Adrenal gland (tissue), 12 donors: Measurements from ENCODE around the gene ZNF367. TPM values are rescaled to one million over a fixed set of nuclear protein-coding genes. Genes with fewer than 3 reads are reported as not detected.

ENCODE experiments used
- DNase-seq, 7 donors: peaks; one replicate each; pipeline ENCODE4 v3.0.0-alpha.2; 2019 to 2020
- H3K27ac ChIP-seq, 5 donors: fragments of 200-600 bp; sonication (generic) in 4 of 5; 1 replicate in 3 of 5; 2 replicates in 2 of 5; pipeline versions ENCODE4 v1.5.1 to v1.8.0; 2016 to 2020; ENCODE audit warnings: mild to moderate bottlenecking in 1 of 5
- H3K27me3 ChIP-seq: fragments of 200-600 bp; 2 replicates; pipeline ENCODE4 v1.8.0; 2021
- H3K36me3 ChIP-seq, 2 donors: fragments of 200-600 bp; replicated peaks in 1 of 2; 1 replicate in 1 of 2; 2 replicates in 1 of 2; pipeline versions ENCODE4 v1.5.1 to v1.8.0; 2018 to 2022
- H3K4me1 ChIP-seq, 2 donors: fragments of 200-600 bp; replicated peaks in 1 of 2; 1 replicate in 1 of 2; 2 replicates in 1 of 2; pipeline versions ENCODE4 v1.5.1 to v1.8.0; 2018 to 2021
- H3K4me3 ChIP-seq, 4 donors: fragments of 200-600 bp; sonication (generic) in 3 of 4; one replicate each; pipeline ENCODE4 v1.5.1; 2016 to 2018
- H3K9me3 ChIP-seq, 3 donors: fragments of 200-600 bp; sonication (generic) in 1 of 3; replicated peaks in 1 of 3; 1 replicate in 2 of 3; 2 replicates in 1 of 3; pipeline versions ENCODE4 v1.5.1 to v1.8.0; 2016 to 2021
- CTCF ChIP-seq, 6 experiments: fragments of 450-650 bp in 4 of 6; fragments of 200-600 bp in 2 of 6; sonication (generic) in 1 of 6; IDR thresholded peaks; 1 replicate in 5 of 6; 2 replicates in 1 of 6; pipeline versions ENCODE4 v1.5.1 to v1.8.0; 2016 to 2021; ENCODE audit warnings: antibody characterized with exemption in 6 of 6, mild to moderate bottlenecking in 2 of 6, moderate library complexity in 1 of 6
- POLR2A ChIP-seq, 2 donors: fragments of 450-650 bp; IDR thresholded peaks; one replicate each; pipeline ENCODE4 v1.6.1; 2017; ENCODE audit warnings: antibody characterized with exemption in 2 of 2, mild to moderate bottlenecking in 2 of 2, moderate library complexity in 1 of 2
- WGBS, 4 donors: extraction: QIAGEN DNeasy Blood & Tissue Kit in 2 of 4; methylation state at CpG; one replicate each; pipeline versions ENCODE4 v1.1.5 to v1.1.7; 2013 to 2017; 5-methylcytosine and 5-hydroxymethylcytosine counted together
- intact Hi-C, 2 donors: fragments of 100-400 bp; cut with DNase I; formaldehyde crosslinking; loops; one replicate each; pipeline versions ENCODE4 v1.14.1 to v1.15.0; 2022 to 2023
- polyA plus RNA-seq, 3 donors: library from polyadenylated mRNA; stranded (reverse); fragments of 200-250 nt in 2 of 3; fragments of 350-450 nt in 1 of 3; fragmentation: Illumina TruSeq in 1 of 3; extraction: RNeasy Lipid Tissue Mini Kit (QIAGEN cat#74804) in 1 of 3; gene quantifications; one replicate each; pipeline ENCODE4 v1.2.3, GENCODE V29; 2013 to 2014
- total RNA-seq, 9 donors: library from RNA; depleted of rRNA in 4 of 9; stranded (reverse); fragments of >200 nt in 4 of 9; fragments of 120-200 nt in 1 of 9; fragmentation: NEBNext Ultra II Directional in 1 of 9; extraction: Animal tissue kit (Norgen Biotek cat#: 25700) in 1 of 9; gene quantifications; one replicate each; pipeline versions ENCODE4 v1.1.0 to v1.2.4, GENCODE V29; 2013 to 2023
- donor health status: healthy with polysubstance abuse.
- donor health status: Bipolar disorder and iron deficiency.
- donor health status: DM: yes; HTN: yes; CAD: no.
- donor health status: DM: no; HTN: no; CAD: no.
- donor health status: DM: no; HTN: no; CAD: no.
- donor health status: DM: yes; HTN: yes; CAD: no.

ZNF367 gene
- total and polyA plus RNA-seq, 12 donors = 0.24 to 5.4 (median 1.2) TPM

- Histone ChIP-seq H3K27me3 (no peaks in the 10 kb centered on the region), H3K27ac (no peak overlapping the region), H3K4me1 (no peaks in the 10 kb centered on the region), H3K36me3 (no peaks in the 10 kb centered on the region), H3K9me3 (no peaks in the 10 kb centered on the region), H3K4me3 (no peak overlapping the region)
- 88 to 92% (median 90%) methylated on average over 2 of the region's 2 CpGs for WGBS, 4 donors
- intact Hi-C loops = no loop called here
- TF ChIP-seq POLR2A (IDR thresholded peaks at IDR 0.05) (no peak), CTCF (IDR thresholded peaks at IDR 0.05) (no peak)
- no peak for DNase-seq
Measured at GRCh38 chr9:96430377-96430776, 12.2 kb upstream of the ZNF367 start.

- Histone ChIP-seq H3K4me1 (no peaks in the 10 kb centered on the region), H3K27ac (no peak overlapping the region), H3K9me3 (no peaks in the 10 kb centered on the region), H3K36me3 (no peaks in the 10 kb centered on the region), H3K27me3 (no peaks in the 10 kb centered on the region), H3K4me3 (no peak overlapping the region)
- intact Hi-C loops = no loop called here
- no peak for DNase-seq
- TF ChIP-seq POLR2A (IDR thresholded peaks at IDR 0.05) = no peak
- no peak for TF ChIP-seq CTCF (IDR thresholded peaks at IDR 0.05)
Measured at GRCh38 chr9:96429732-96430131, 11.6 kb upstream of the ZNF367 start.

- no peak for DNase-seq
- no peak overlapping the region for H3K27ac ChIP-seq
- H3K36me3 ChIP-seq = no peaks in the 10 kb centered on the region
- TF ChIP-seq POLR2A (IDR thresholded peaks at IDR 0.05) (no peak), CTCF (IDR thresholded peaks at IDR 0.05) (no peak)
- peaks cover 0 to 6% of the 10 kb centered on the region in 2 donors for H3K4me1 ChIP-seq
- no peak overlapping the region for H3K4me3 ChIP-seq
- 50 to 65% (median 64%) methylated on average over 4 of the region's 4 CpGs for WGBS, 4 donors
- no peaks in the 10 kb centered on the region for H3K9me3 ChIP-seq
- H3K27me3 ChIP-seq = no peaks in the 10 kb centered on the region
- intact Hi-C loops = no loop called here
Measured at GRCh38 chr9:96425500-96426169, 7.5 kb upstream of the ZNF367 start.

GRCh38 chr9:96423985-96424336 lies 5.8 kb upstream of the ZNF367 start:
- Histone ChIP-seq H3K4me3 (no peak overlapping the region), H3K4me1 (peaks cover 8 to 21% of the 10 kb centered on the region in 2 donors), H3K27ac (no peak overlapping the region), H3K27me3 (no peaks in the 10 kb centered on the region), H3K36me3 (no peaks in the 10 kb centered on the region), H3K9me3 (no peaks in the 10 kb centered on the region)
- intact Hi-C loops = no loop called here
- no peak for TF ChIP-seq CTCF (IDR thresholded peaks at IDR 0.05)
- TF ChIP-seq POLR2A (IDR thresholded peaks at IDR 0.05) = no peak
- WGBS, 4 donors = 77 to 89% (median 88%) methylated on average over 6 of the region's 6 CpGs
- DNase-seq = no peak
